Neural cell (in vitro differentiated cells): Measurements from ENCODE around the gene CEP170B. TPM values are rescaled to one million over a fixed set of nuclear protein-coding genes. Genes with fewer than 3 reads are reported as not detected.

Experiments
- H2AFZ ChIP-seq: fragments of 200-600, 300-800 bp; sonication (generic), shearing (Covaris generic); 2 replicates; pipeline ENCODE4 v1.6.0; 2014; ENCODE audit warnings: low read depth, mild to moderate bottlenecking, antibody characterized with exemption, low read length, moderate library complexity
- H3F3A ChIP-seq: fragments of 200-600 bp; shearing (Covaris generic); 2 replicates; pipeline ENCODE4 v1.6.1; 2016; ENCODE audit warnings: mild to moderate bottlenecking, moderate library complexity, mixed read lengths, antibody characterized with exemption, low read length; ENCODE audit not compliant: insufficient read depth, poor library complexity, severe bottlenecking
- H3K27ac ChIP-seq: fragments of 200-600, 300-800 bp; sonication (generic), shearing (Covaris generic); 2 replicates; pipeline ENCODE4 v1.5.1; 2014; ENCODE audit warnings: mild to moderate bottlenecking, low read length, moderate library complexity
- H3K27me3 ChIP-seq: fragments of 300-800, 200-600 bp; sonication (generic), shearing (Covaris generic); 2 replicates; pipeline ENCODE4 v1.6.0; 2014; ENCODE audit warnings: mild to moderate bottlenecking, low read depth, low read length, moderate library complexity; ENCODE audit not compliant: insufficient read depth
- H3K36me3 ChIP-seq: fragments of 300-800, 200-600 bp; sonication (generic), shearing (Covaris generic); 2 replicates; pipeline ENCODE4 v1.5.1; 2014; ENCODE audit warnings: mild to moderate bottlenecking, antibody characterized with exemption, low read length, moderate library complexity; ENCODE audit not compliant: insufficient read depth
- H3K4me2 ChIP-seq: fragments of 300-800, 200-600 bp; sonication (generic), shearing (Covaris generic); 2 replicates; pipeline ENCODE4 v1.6.0; 2014; ENCODE audit warnings: mild to moderate bottlenecking, low read length
- H3K4me3 ChIP-seq: fragments of 300-800, 200-600 bp; sonication (generic), shearing (Covaris generic); 2 replicates; pipeline ENCODE4 v1.5.1; 2014; ENCODE audit warnings: mild to moderate bottlenecking, low read length, moderate library complexity
- H3K79me2 ChIP-seq: fragments of 200-600 bp; shearing (Covaris generic); replicated peaks from 2 replicates; pipeline ENCODE4 v1.6.0; 2014; ENCODE audit warnings: mild to moderate bottlenecking, low read length, moderate library complexity; ENCODE audit not compliant: insufficient read depth
- H3K9ac ChIP-seq: fragments of 300-800, 200-600 bp; sonication (generic), shearing (Covaris generic); 2 replicates; pipeline ENCODE4 v1.6.1; 2016; ENCODE audit warnings: mild to moderate bottlenecking, low read length, mixed read lengths
- H3K9me2 ChIP-seq: fragments of 200-600 bp; shearing (Covaris generic); 2 replicates; pipeline ENCODE4 v1.6.1; 2016; ENCODE audit warnings: mild to moderate bottlenecking, low read length, mixed read lengths; ENCODE audit not compliant: insufficient read depth
- H3K9me3 ChIP-seq: fragments of 200-600, 300-800 bp; sonication (generic), shearing (Covaris generic); 2 replicates; pipeline ENCODE4 v1.6.1; 2016; ENCODE audit warnings: mild to moderate bottlenecking, mixed run types, low read length, moderate library complexity, mixed read lengths
- H4K20me1 ChIP-seq: fragments of 200-600 bp; shearing (Covaris generic); 2 replicates; pipeline ENCODE4 v1.6.1; 2016; ENCODE audit warnings: mild to moderate bottlenecking, mixed run types; ENCODE audit not compliant: insufficient read depth
- CTCF ChIP-seq: fragments of 450-650 bp; IDR thresholded peaks from 2 replicates; pipeline ENCODE4 v1.5.1; 2014; ENCODE audit warnings: antibody characterized with exemption, mild to moderate bottlenecking, moderate library complexity; ENCODE audit not compliant: poor library complexity, severe bottlenecking
- EP300 ChIP-seq: fragments of 450-650 bp; conservative IDR thresholded peaks from 2 replicates; pipeline ENCODE4 v1.6.1; 2014; ENCODE audit warnings: antibody characterized with exemption, mild to moderate bottlenecking, moderate library complexity; ENCODE audit not compliant: poor library complexity, severe bottlenecking
- EZH2 ChIP-seq: fragments of 200-600, 300-800 bp; shearing (Covaris generic), sonication (generic); IDR thresholded peaks from 2 replicates; pipeline ENCODE4 v1.6.1; 2014; ENCODE audit warnings: antibody characterized with exemption, low read length, borderline replicate concordance, mild to moderate bottlenecking; ENCODE audit not compliant: insufficient read depth, poor library complexity, severe bottlenecking
- MXI1 ChIP-seq: fragments of 450-650 bp; conservative IDR thresholded peaks from 2 replicates; pipeline ENCODE4 v1.6.1; 2014; ENCODE audit warnings: antibody characterized with exemption, mild to moderate bottlenecking; ENCODE audit not compliant: poor library complexity, severe bottlenecking
- POLR2AphosphoS5 ChIP-seq: IDR thresholded peaks from 2 replicates; pipeline ENCODE4 v1.6.1; 2012
- RAD21 ChIP-seq: fragments of 450-650 bp; conservative IDR thresholded peaks from 2 replicates; pipeline ENCODE4 v1.6.1; 2014; ENCODE audit warnings: antibody characterized with exemption, mild to moderate bottlenecking, moderate library complexity
- REST ChIP-seq: IDR thresholded peaks from 2 replicates; pipeline ENCODE4 v1.6.1; 2012; ENCODE audit warnings: borderline replicate concordance
- SMC3 ChIP-seq: fragments of 450-650 bp; conservative IDR thresholded peaks from 2 replicates; pipeline ENCODE4 v1.6.1; 2014; ENCODE audit warnings: antibody characterized with exemption, mild to moderate bottlenecking, moderate library complexity; ENCODE audit not compliant: poor library complexity
- TAF1 ChIP-seq: IDR thresholded peaks from 2 replicates; pipeline ENCODE4 v1.6.1; 2012; ENCODE audit warnings: low read depth
- polyA plus RNA-seq: library from polyadenylated mRNA; depleted of rRNA; stranded (reverse); fragments of >200 nt; gene quantifications from 2 replicates; pipeline ENCODE4 v1.2.3, GENCODE V29; 2014

Gene CEP170B
- polyA plus RNA-seq, 1 donor from 2014 or later, result 11.6 TPM

- TF ChIP-seq REST (no peak), EP300 (no peak), TAF1 (no peak), POLR2AphosphoS5 (no peak), SMC3 (no peak), MXI1 (no peak), RAD21 (no peak), EZH2 (no peak)
- H3K79me2 ChIP-seq, result no peaks in the 10 kb centered on the region
- H4K20me1 ChIP-seq, result no peaks in the 10 kb centered on the region
- no peak overlapping the region for H2AFZ ChIP-seq
- no peak overlapping the region for H3K4me3 ChIP-seq
- no peaks in the 10 kb centered on the region for H3K9me3 ChIP-seq
- no peak overlapping the region for H3K27ac ChIP-seq
- H3K36me3 ChIP-seq, result no peaks in the 10 kb centered on the region
- H3K9me2 ChIP-seq, result no peaks in the 10 kb centered on the region
- no peak overlapping the region for H3K9ac ChIP-seq
- no peak overlapping the region for H3K4me2 ChIP-seq
- peaks cover 24% of the 10 kb centered on the region for H3K27me3 ChIP-seq
- H3F3A ChIP-seq, result no peaks in the 10 kb centered on the region
These were observed 72.1 kb downstream of the CEP170B start for GRCh38 chr14:104937161-104937560.

GRCh38 chr14:104937694-104938365, 72.8 kb downstream of the CEP170B start:
- Histone ChIP-seq H3K79me2 (no peaks in the 10 kb centered on the region), H3K9me3 (no peaks in the 10 kb centered on the region), H3K9ac (no peak overlapping the region), H3K4me2 (no peak overlapping the region), H3K36me3 (no peaks in the 10 kb centered on the region), H2AFZ (no peak overlapping the region), H3K9me2 (no peaks in the 10 kb centered on the region), H3K4me3 (no peak overlapping the region), H4K20me1 (no peaks in the 10 kb centered on the region), H3F3A (no peaks in the 10 kb centered on the region), H3K27me3 (peaks cover 17% of the 10 kb centered on the region), H3K27ac (no peak overlapping the region)
- TF ChIP-seq MXI1 (no peak), TAF1 (no peak), POLR2AphosphoS5 (no peak), EP300 (no peak), REST (no peak), EZH2 (no peak), SMC3 (no peak), RAD21 (no peak), CTCF (no peak)
